ENCODE results near the gene ADCY7.
A peak's percentile ranks its signal among the peaks of the same experiment; 100 is the strongest.

Gene ADCY7

DNA sequence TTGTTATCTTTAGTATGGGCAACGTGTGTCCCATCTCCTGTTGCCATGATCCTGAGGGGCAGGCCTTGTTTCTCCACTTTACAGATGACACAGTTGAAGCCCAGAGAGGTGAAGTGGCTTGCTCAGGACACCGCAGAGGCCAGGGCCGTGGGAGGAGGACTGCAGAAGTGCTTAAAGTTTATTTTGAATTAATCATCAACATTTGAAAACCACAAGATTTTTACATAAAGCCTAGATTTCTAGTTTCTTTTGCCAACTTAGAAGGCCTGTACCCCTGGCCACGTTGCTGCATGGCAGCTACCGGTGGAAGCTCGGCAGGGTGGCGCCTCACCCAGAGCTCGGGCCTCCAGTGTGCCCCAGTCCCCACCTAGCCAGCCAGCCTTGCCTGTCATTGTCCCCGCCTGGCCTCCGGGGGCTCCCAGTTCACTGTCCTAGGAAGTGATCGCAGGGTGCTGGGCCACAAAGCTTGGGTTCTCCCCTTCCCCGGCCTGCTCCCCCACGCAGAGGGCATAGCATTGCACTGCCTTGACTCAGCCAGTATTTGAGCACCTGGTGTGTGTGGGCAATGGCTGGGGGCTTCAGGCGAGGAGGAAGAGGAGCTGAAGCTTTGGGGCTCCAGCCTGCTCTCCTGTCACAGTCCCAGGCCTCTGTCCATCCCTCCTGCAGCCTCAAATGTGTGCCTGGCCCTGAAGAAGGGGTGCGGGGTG is 14.8 kb upstream of the ADCY7 start:
- DNase-seq, result no peak

DNA sequence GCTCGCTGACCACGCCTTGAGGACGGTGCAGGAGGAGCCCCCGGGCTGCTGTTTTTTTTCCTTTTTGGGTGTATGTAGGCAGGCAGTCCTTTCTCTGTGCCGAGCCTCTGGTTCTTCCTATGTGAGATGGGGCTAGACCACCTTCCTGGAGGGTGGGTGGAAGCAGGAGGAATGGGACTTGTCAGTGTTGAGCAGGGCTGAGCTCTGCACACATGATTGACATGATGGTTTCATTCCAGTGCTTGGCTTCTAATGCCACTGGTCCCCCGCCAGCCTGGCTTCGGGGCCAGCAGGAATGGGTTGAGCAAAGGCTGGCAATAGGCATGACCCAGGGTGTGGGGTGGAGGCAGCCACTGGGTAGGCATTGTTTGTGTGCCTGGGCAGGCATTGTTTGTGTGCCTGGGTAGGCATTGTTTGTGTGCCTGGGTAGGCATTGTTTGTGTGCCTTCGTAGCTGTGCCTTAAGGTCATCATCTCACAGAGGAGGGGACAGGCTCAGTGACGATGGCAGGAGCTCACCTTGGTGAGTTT is 14.2 kb upstream of the ADCY7 start:
- no peak for DNase-seq

DNA sequence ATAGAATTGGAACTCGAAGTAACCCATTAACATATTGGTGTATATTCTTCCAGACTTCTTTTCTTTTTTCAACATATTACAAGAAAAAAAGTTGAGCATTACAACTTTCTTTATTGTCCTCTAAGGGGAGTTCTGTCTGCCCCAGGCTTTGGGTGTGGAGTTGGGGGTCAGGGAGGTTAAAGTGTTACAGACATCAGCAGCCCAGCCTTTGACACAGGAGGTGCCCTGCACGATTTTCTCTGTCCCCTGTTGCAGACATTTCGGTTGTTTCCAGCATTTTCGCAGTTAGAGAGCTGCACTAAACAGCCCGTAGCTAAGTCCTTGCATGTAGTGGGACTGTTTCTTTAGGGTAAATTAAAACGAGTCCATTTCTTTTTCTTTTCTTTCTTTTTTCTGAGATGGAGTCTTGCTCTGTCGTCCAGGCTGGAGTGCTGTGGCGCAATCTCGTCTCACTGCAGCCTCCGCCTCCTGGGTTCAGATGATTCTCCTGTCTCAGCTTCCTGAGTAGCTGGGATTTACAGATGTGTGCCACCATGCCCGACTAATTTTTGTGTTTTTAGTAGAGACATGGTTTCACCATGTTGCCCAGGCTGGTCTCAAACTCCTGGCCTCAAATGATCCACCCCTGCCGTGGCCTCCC is 13.4 kb upstream of the ADCY7 start:
- no peak for DNase-seq

DNA sequence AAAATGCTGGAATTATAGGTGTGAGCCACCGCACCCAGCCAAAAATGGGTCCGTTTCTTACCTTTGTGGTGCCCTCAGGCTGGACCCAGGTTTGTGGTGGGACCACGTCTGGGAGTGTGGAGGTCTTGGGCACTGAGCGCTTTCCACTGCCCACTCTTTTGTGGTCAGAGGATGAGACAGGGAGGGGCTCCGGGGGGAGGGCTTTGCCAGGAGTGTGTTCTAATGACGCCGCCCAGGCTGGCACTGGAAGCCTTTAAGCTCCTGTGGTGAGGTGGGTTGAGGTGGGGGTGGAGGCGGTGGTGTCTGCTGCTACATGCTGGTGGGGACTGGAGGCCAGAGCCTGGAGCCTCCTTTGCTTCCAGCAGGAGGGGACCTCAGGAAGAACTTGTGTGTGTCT is 12.8 kb upstream of the ADCY7 start:
- no peak for DNase-seq

DNA sequence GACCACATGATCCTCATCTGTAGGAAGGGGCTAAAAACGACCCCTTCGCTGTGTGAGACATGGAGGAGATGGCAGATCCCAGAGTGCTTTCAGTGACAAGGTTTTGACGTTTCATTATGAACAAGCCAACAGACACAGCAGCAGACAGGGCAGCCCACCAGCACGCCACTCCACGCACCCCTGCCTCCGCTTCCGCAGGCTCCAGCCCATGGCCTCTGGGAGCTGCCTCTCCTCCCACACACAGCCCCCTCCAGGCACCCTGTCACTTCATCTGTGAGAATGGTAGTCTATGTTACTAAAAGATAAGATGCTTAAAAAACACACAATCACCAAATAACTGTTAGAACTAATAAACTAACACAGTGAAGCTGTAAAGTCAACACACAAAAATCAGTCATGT is 12.3 kb upstream of the ADCY7 start:
- DNase-seq, result no peak

DNA sequence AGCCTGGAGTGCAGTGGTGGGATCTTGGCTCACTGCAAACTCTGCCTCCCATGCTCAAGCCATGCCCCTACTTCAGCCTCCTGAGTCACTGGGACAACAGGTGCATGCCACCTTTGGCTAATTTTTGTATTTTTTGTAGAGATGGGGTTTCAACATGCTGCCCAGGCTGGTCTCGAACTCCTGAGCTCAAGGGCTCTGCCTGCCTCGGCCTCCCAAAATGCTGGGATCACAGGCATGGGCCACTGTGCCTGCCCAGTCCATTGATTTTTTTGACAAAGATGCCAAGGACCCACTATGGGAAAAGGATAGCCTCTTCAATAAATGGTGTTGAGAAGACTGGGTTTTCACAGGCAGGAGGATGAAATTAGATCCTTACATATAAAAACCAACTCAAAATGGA is 10.8 kb upstream of the ADCY7 start:
- no peak for DNase-seq

DNA sequence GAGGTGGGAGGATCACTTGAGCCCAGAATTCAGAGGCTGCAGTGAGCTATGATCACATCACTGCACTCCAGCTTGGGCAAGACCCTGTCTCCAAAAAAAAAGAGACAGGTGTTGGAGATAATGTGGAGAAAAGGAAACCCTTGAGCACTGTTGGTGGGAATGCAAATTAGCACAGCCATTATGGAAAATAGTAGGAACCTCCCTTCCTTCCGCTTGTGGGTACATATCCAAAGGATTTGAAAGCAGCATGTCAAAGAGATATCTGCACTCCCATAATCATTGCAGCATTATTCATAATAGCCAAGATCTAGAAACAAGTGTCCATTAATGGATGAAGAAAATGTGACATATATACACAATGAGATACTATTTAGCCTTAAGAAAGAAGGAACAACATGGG is 9.7 kb upstream of the ADCY7 start:
- no peak for DNase-seq

GRCh38 chr16:50257876-50258275 is 8.5 kb upstream of the ADCY7 start:
- DNase-seq, result no peak

DNA sequence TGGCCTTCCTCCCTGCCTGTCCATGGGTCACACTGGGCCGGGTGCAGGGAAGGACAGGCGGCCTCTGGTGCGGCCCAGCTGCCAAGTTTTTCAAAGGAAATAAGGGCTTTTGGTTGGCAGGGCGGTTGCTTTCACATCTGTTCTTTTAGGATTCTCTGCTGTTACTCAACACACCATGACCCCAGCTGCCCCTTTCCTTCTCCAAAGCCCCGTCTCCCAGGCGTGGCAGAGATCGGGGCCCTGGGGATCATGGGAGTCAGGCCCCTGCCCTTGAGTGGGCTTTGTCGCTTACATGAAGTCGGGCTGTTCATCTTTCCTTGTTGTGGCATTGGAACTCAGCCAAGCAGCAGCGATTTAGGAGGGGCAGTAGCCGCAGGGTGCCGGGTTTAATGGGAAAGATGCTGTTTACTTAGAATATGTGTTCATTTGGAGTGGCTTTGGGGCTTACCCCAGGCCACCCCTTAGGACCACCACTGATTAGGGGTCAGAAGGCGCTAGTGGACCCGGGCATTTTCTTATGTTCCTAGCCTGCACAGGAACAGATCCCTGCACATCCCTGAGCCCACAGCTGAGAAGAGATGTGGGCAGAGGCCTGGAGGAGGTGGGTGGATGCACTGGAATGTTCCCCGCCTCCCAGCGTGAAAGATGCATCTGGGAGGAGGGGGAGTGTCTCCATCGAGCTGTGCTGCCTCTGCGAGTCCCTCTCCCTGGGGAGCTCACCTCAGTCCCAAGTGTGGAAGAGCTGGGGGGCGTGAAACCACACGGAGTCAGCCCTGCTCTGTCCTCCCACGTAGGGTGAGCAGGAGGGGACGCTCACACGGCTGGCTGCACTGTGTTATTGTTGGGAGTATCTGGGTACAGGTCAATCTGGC is 6.8 kb upstream of the ADCY7 start:
- DNase-seq, result no peak

- DNase-seq, result no peak
Observed at GRCh38 chr16:50260206-50261159, 5.9 kb upstream of the ADCY7 start.

DNA sequence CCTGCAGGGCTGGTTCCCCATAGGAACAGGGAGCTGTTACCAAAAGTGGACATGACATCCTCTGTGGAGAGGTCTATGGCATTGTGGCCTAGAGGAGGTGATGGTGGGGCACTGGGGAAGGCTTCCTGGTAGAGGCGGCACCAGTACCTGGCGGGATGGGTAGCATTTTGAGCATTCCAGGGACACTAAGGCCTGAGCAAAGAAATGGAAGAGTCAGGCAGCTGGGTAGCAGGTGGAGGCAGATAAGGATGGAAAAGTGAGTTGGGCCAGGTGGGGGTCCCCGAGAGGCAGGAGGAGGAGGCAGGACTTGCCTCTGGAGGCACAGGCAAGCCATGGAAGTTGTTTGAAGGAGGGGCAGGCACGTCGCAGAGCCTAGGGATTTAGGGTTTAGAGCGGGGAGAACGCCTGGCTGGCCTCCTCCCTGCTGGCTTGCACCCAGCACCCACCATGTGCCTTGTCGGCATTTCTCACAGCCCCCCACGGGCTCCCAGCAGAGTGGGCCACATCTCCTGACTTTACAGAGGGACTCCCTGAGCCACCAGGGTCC is 5.1 kb upstream of the ADCY7 start:
- no peak for DNase-seq

DNA sequence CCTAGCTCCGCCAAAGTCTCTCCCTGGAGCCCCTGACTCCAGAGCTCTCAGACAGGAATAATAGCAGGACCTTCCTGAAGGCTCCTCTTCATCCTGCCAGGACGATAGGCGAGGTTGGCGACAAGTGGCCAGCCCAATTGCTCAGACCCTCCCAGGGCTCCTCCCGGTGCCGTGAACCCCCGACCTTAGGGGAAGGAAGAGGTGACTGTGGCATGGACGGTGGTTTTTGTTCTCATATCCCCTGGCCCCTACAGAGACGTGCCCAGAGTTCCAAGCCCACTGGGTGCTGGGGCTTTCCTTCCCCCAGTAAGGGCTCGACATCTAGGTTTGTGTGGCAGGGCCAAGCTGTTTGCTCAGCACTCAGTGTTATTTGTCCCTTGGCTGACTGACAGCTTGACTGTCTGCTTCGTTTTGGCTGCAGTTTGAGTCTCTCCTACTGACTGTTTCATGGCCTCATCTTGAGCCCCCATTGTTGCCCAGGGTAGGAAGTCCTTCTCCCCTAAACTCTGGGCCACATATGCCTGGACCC is 4.6 kb upstream of the ADCY7 start:
- DNase-seq, result no peak

GRCh38 chr16:50263060-50263909 is 3.1 kb upstream of the ADCY7 start:
- DNase-seq, result no peak

DNA sequence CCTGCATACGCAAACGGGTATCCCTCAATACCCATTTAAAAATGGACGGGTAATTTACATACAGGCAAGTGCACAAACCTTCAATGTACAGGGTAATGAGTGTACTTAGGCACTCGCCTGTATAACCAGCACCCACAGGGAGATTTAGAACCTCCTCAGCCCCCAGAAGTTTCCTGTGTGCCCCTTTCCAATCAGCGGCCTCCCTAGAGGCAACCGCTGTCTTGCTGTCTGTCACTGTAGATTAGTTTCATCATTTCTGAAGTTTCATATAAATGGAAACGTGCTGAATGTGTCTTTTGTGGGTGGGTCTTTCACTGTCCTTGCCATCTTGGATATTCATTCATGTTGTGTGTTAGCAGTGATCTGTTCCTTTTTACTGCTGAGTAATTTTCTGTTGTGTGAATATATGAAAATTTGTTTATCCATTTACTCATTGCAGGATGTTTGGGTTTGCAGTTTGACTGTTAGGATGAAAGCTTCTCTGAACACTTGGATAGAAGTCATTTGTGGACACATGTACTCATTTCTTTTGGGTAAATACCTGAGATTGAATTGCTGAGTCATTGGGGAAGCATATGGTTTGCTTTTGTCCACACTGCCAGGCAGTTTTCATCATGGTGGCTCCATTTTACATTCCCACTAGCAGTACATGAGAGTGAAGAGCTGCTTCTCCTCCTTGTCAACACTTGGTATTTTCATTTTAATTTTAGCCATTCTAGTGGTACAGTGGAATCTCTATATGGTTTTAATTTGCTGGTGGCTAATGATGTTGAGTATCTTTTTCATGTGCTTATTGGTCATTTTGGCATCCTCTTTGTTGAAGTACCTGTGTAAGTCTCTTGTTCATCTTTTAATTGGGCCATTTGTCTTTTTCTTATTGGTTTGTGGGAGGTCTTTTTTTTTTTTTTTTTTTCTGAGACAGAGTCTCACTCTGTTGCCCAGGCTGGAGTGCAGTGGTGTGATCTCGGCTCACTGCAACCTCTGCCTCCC is 2.1 kb upstream of the ADCY7 start:
- DNase-seq, result peak; percentile 92

DNA sequence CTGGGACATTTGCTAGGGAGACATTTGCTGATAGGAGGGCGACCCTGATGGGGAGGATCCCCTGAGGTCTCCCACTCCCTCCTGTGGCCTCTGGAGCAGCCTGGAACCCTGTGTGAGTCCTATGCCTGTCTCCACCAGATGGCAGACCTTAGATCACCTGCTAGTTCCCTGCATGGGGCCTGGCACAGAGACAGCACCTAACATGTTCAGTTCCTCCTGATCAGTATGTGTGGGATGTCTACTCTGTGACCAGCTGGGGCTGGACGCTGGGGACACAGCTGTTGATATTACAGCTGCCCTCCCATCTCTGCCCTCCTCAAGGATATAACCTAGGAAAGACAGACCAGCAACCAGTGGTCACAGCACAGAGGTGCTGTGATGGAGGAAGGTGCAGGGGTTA is 1.1 kb upstream of the ADCY7 start:
- DNase-seq, result peak; percentile 59

GRCh38 chr16:50265716-50266336 is 525 bp upstream of the ADCY7 start:
- no peak for DNase-seq

DNA sequence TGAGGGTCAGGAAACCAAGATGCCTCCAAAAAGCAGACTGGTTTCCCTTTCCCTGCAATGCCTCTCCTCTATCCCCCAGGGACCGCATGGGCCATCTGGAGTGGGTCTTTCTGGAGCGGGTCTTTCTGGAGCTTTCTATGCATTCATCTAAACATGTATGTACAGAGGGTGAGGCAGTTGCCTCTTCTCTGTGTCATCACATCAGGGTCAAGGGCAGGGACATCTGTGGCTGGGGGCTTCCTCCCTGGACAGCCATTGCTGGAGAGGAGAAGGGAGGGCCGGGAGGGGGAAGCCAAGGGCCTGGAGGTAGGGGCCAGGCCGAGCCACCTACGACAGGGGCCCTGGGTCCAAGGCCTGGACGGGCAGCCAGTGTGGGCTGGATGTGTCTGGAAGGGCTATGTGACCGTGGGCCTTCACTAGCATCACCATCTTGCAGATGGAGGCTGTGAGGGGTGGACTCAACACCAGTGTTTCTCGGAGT is 840 bp downstream of the ADCY7 start:
- no peak for DNase-seq

DNA sequence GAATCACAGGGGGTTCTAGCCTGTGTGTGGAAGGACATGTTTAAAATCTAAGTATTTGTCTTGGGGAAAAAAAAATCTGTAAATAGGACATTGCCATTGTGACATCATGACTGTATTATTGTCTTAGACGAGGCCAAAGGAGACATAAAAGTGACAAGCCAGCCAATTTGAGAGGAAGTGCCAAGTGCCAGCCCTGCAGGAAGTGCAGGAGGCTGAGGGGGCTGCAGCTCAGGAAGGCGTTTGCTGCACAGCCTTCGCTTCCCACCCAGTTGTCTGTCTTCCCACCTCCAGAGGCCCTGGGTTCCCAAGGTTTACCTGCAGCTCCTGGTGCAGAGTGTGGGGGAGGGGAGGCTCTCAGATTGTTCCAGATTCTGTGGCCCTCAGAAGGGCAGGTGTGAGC is 1.3 kb downstream of the ADCY7 start:
- DNase-seq, result peak; percentile 40

- DNase-seq, result no peak
Observed at GRCh38 chr16:50268352-50268751, 2.0 kb downstream of the ADCY7 start.

Measured in activated CD4-positive, alpha-beta T cell treated with anti-CD3 and anti-CD28 coated beads, Interleukin-2, amount 50 U/mL, for 16 hours (primary cell).